Measurements from ENCODE around the gene PIK3CB. TPM values are rescaled to one million over a fixed set of nuclear protein-coding genes. Genes with fewer than 3 reads are reported as not detected.

Gene PIK3CB
- total and polyA plus RNA-seq, 2 of the 8 experiments (the other 6 are each of a cell fraction or from before 2014, with no cell fraction given): 8.3 to 35.2 TPM

- TF ChIP-seq SUZ12 (IDR thresholded peaks at IDR 0.05; ENCODE audit: low read length): no peak
- no peak for TF ChIP-seq SP1 (IDR thresholded peaks at IDR 0.05; ENCODE audit: low read depth, low read length)
- TF ChIP-seq E2F6 (IDR thresholded peaks at IDR 0.05): no peak
- no peak for TF ChIP-seq ATF3 (IDR thresholded peaks at IDR 0.05; ENCODE audit: insufficient read depth, low read depth, low read length)
- TF ChIP-seq CTCF (IDR thresholded peaks at IDR 0.05; ENCODE audit: control extremely low read depth in 1 of 3, insufficient read depth in 1 of 3, low read depth in 1 of 3, low read length in 3 of 3): no peak
These were observed 143.4 kb downstream of the PIK3CB start (continued) for GRCh38 chr3:138691351-138691750.
